Natural killer cell (primary cell): ENCODE data around the gene IQGAP3. TPM values are rescaled to one million over a fixed set of nuclear protein-coding genes. Genes with fewer than 3 reads are reported as not detected.

Experiments
- ATAC-seq, 3 donors: fragments of 150-1000 bp in 2 of 3; fragments of 200-7000 bp in 1 of 3; cut with Tn5 transposase; 1 replicate in 1 of 3; 2 replicates in 2 of 3; pipeline ENCODE4 v1.10.0; 2021; ENCODE audit warnings: mild to moderate bottlenecking in 2 of 3, moderate library complexity in 2 of 3
- DNase-seq, 2 donors: peaks; one replicate each; pipeline versions ENCODE4 v3.0.0 to v3.0.0-alpha.2; 2013 to 2021; ENCODE audit warnings: mixed read lengths in 1 of 2
- H3K27ac ChIP-seq: one replicate; pipeline ENCODE4 v1.5.1; 2013; ENCODE audit warnings: mild to moderate bottlenecking, low read length
- H3K27me3 ChIP-seq: one replicate; pipeline ENCODE4 v1.6.1; 2013; ENCODE audit warnings: low read length; ENCODE audit not compliant: control insufficient read depth, insufficient read depth
- H3K36me3 ChIP-seq: one replicate; pipeline ENCODE4 v1.6.1; 2013; ENCODE audit warnings: low read length; ENCODE audit not compliant: control insufficient read depth, insufficient read depth
- H3K4me1 ChIP-seq: one replicate; pipeline ENCODE4 v1.6.1; 2013; ENCODE audit warnings: low read length; ENCODE audit not compliant: control insufficient read depth, insufficient read depth
- H3K4me3 ChIP-seq: one replicate; pipeline ENCODE4 v1.5.1; 2013; ENCODE audit warnings: low read length
- H3K9me3 ChIP-seq: one replicate; pipeline ENCODE4 v1.6.1; 2013; ENCODE audit warnings: low read length; ENCODE audit not compliant: control insufficient read depth, insufficient read depth
- H3K27ac Mint-ChIP-seq, 2 donors: one replicate each; pipeline ENCODE4 v1.8.0; 2022; ENCODE audit warnings: mild to moderate bottlenecking in 2 of 2, mixed read lengths in 2 of 2, moderate library complexity in 1 of 2
- H3K27me3 Mint-ChIP-seq, 2 donors: one replicate each; pipeline ENCODE4 v1.8.0; 2022; ENCODE audit warnings: low read depth in 2 of 2, mixed read lengths in 2 of 2
- H3K36me3 Mint-ChIP-seq: one replicate; pipeline ENCODE4 v1.8.0; 2022; ENCODE audit warnings: mixed read lengths
- H3K4me1 Mint-ChIP-seq, 2 donors: one replicate each; pipeline ENCODE4 v1.8.0; 2022; ENCODE audit warnings: mixed read lengths in 2 of 2
- H3K4me3 Mint-ChIP-seq: one replicate; pipeline ENCODE4 v1.8.0; 2022; ENCODE audit warnings: mild to moderate bottlenecking, moderate library complexity, mixed read lengths
- H3K9me3 Mint-ChIP-seq, 2 donors: one replicate each; pipeline ENCODE4 v1.8.0; 2022; ENCODE audit warnings: mixed read lengths in 2 of 2
- CTCF ChIP-seq: fragments of 200-600 bp; IDR thresholded peaks from one replicate; pipeline ENCODE4 v1.8.0; 2022; ENCODE audit warnings: antibody characterized with exemption
- WGBS: methylation state at CpG from one replicate; pipeline ENCODE4 v1.1.7; 2013; ENCODE audit warnings: missing lambda C conversion rate; ENCODE audit not compliant: insufficient coverage; 5-methylcytosine and 5-hydroxymethylcytosine counted together
- intact Hi-C: fragments of 100-400 bp; cut with micrococcal nuclease; formaldehyde crosslinking; loops from one replicate; pipeline ENCODE4 v1.14.2; 2022
- total RNA-seq, 4 donors: library from RNA; stranded (reverse); fragments of 120-200 nt in 1 of 4; gene quantifications; one replicate each; pipeline versions ENCODE4 v1.2.3 to v1.2.4, GENCODE V29; 2013 to 2022

Gene IQGAP3
- total RNA-seq, 3 donors from 2014 or later (not counting 1 experiment from before 2014, with no cell fraction given), result 0.08 to 0.21 (median 0.14) TPM

GRCh38 chr1:156539818-156540355, 32.5 kb downstream of the IQGAP3 start:
- WGBS, result 55% methylated on average over 4 of the region's 4 CpGs
- no peak for ATAC-seq
- Mint-ChIP-seq H3K4me1 (peaks cover 9 to 15% of the 10 kb centered on the region in 2 donors), H3K27ac (no peak overlapping the region), H3K27me3 (no peaks in the 10 kb centered on the region), H3K4me3 (no peak overlapping the region), H3K9me3 (no peaks in the 10 kb centered on the region), H3K36me3 (no peaks in the 10 kb centered on the region)
- intact Hi-C loops, result no loop called here
- no peak for TF ChIP-seq CTCF
- Histone ChIP-seq H3K27ac (no peak overlapping the region), H3K4me1 (peaks cover 4% of the 10 kb centered on the region), H3K36me3 (no peaks in the 10 kb centered on the region), H3K9me3 (no peaks in the 10 kb centered on the region), H3K4me3 (no peak overlapping the region), H3K27me3 (no peaks in the 10 kb centered on the region)
- DNase-seq, result no peak

- no peaks in the 10 kb centered on the region for H3K36me3 ChIP-seq
- H3K4me3 ChIP-seq, result no peak overlapping the region
- DNase-seq, result no peak
- H3K4me1 Mint-ChIP-seq, result peaks cover 9 to 10% of the 10 kb centered on the region in 2 donors
- H3K27me3 ChIP-seq, result no peaks in the 10 kb centered on the region
- H3K9me3 ChIP-seq, result no peaks in the 10 kb centered on the region
- H3K4me1 ChIP-seq, result peaks cover 4% of the 10 kb centered on the region
- H3K27ac Mint-ChIP-seq, result no peak overlapping the region
- no peaks in the 10 kb centered on the region for H3K9me3 Mint-ChIP-seq
- no peak for ATAC-seq
- intact Hi-C loops, result no loop called here
- no peak for TF ChIP-seq CTCF
- no peaks in the 10 kb centered on the region for H3K27me3 Mint-ChIP-seq
- H3K4me3 Mint-ChIP-seq, result no peak overlapping the region
- no peaks in the 10 kb centered on the region for H3K36me3 Mint-ChIP-seq
- 74% methylated on average over 10 of the region's 10 CpGs for WGBS
- H3K27ac ChIP-seq, result no peak overlapping the region
These were observed 33.5 kb downstream of the IQGAP3 start for GRCh38 chr1:156538711-156539440.

- no peak overlapping the region for H3K4me3 Mint-ChIP-seq
- Histone ChIP-seq H3K9me3 (no peaks in the 10 kb centered on the region), H3K27ac (no peak overlapping the region), H3K36me3 (no peaks in the 10 kb centered on the region), H3K4me1 (peaks cover 4% of the 10 kb centered on the region), H3K27me3 (no peaks in the 10 kb centered on the region), H3K4me3 (no peak overlapping the region)
- H3K36me3 Mint-ChIP-seq, result no peaks in the 10 kb centered on the region
- DNase-seq (no peak), ATAC-seq (no peak)
- no peak for TF ChIP-seq CTCF
- peaks cover 9 to 10% of the 10 kb centered on the region in 2 donors for H3K4me1 Mint-ChIP-seq
- no peaks in the 10 kb centered on the region for H3K9me3 Mint-ChIP-seq
- no peaks in the 10 kb centered on the region for H3K27me3 Mint-ChIP-seq
- intact Hi-C loops, result no loop called here
- H3K27ac Mint-ChIP-seq, result no peak overlapping the region
- 94% methylated on average over 8 of the region's 9 CpGs for WGBS
These were observed 35.3 kb downstream of the IQGAP3 start for GRCh38 chr1:156537027-156537426.
